Caki2 (cell line): ENCODE data around the gene ISM1. TPM values are rescaled to one million over a fixed set of nuclear protein-coding genes. Genes with fewer than 3 reads are reported as not detected.

Experiments used
- DNase-seq: peaks from one replicate; pipeline ENCODE4 v3.0.0-alpha.2; 2015; ENCODE audit warnings: low read depth
- in situ Hi-C: cut with HindIII; loops from 2 replicates; pipeline ENCODE4 v1.10.0; 2016; ENCODE audit warnings: low sequenced_read_pairs, low pct_unique_long_range_greater_than_20kb, mixed read lengths
- total RNA-seq: library from RNA; depleted of rRNA; stranded (reverse); fragments of >200 nt; shearing (Covaris generic); gene quantifications from 2 replicates; pipeline ENCODE4 v1.2.3, GENCODE V29; 2014; ENCODE audit warnings: low replicate concordance

Gene ISM1
- total RNA-seq, 1 experiment from 2014 or later = 7.7 TPM

DNA sequence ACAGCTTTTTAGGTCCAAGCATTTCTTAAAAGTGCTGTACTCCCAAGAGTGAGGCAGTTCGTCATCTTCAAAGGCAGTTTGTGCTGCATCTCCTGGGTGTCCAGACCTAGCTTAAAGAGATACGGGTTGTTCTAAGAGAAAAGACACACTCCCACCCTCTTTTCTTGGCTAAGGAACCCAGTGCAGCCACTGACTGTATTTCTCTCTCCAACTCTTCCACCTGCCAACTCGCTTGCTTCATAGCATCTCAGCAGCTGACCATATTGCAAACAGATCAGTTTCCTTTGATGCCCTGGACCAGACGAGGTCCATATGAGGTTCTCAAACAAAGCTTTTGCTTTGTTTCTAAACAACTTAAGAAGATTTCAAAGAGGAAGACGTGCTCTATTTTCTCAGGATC, 101.1 kb downstream of the ISM1 start:
- in situ Hi-C loops = no loop called here
- DNase-seq = no peak

DNA sequence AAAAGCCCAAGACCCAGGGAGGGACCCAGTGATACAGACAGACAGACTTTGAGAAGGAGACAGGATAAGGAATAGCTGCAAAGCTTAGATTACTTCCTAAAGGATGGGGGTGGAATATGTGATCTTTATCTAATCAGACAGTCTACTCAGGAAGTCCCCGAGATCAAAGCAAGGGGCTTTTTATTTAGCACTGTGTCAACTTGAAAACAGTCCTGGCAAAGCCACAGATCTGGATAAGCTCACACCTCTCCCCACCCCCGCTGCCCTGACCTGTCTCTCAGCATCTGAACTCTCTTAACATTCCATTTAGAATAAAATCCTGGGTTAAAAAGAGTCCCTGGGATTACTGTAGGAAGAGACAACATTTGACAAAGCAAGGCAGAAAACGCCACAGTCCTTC, 101.5 kb downstream of the ISM1 start:
- DNase-seq = no peak
- in situ Hi-C loops = no loop called here

GRCh38 chr20:13325033-13325432, 104.0 kb downstream of the ISM1 start:
- in situ Hi-C loops = no loop called here
- DNase-seq = peak; percentile 55

GRCh38 chr20:13325796-13326340, 104.8 kb downstream of the ISM1 start:
- in situ Hi-C loops = no loop called here
- no peak for DNase-seq

GRCh38 chr20:13331536-13331935, 110.5 kb downstream of the ISM1 start:
- in situ Hi-C loops = no loop called here
- peak; percentile 86 for DNase-seq

DNA sequence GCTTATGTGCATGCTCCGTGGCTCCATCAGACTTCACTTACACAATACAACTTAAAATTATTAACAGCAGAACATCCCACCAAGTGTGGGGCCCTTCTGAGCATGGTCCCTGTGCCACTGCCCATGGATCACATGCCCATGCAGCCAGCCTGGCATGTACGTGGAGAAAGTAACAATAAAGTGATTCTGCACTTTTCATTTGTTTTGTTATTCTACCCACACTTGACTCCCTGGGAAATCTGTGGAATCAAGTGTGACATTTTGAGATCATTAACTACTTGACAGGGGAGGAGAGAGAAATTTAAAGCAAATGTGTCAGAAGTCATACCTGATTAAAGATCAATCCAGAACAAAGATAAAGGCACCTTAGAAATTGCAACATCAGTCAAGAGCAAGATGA, 112.0 kb downstream of the ISM1 start:
- peak; percentile 95 for DNase-seq
- in situ Hi-C loops = no loop called here

GRCh38 chr20:13333793-13334192, 112.7 kb downstream of the ISM1 start:
- in situ Hi-C loops = no loop called here
- DNase-seq = peak; percentile 78

GRCh38 chr20:13336308-13337089, 115.4 kb downstream of the ISM1 start:
- DNase-seq = peak; percentile 97
- in situ Hi-C loops = no loop called here

GRCh38 chr20:13337090-13337784, 116.2 kb downstream of the ISM1 start:
- in situ Hi-C loops = no loop called here
- DNase-seq = peak; percentile 27

GRCh38 chr20:13338097-13338661, 117.1 kb downstream of the ISM1 start:
- DNase-seq = no peak
- in situ Hi-C loops = no loop called here

DNA sequence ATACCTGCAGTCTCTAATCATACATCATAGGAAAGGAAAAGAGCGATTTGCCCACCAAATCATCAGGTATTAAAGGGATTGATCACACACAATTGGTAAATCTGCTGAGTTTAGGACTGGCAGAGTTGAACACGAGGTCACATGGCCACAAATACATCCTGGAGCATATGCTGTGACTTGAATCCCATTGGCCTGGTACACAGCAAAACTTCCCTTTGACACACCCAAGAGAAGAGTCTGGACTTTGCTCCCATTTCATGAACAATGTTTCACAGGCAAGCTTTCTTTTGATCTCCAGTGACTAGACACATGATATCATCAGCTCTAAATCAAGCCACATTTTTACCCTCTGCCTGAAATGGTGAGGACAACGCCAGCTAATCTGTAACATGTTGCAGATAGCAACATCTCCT, 117.9 kb downstream of the ISM1 start:
- DNase-seq = peak; percentile 61
- in situ Hi-C loops = no loop called here

DNA sequence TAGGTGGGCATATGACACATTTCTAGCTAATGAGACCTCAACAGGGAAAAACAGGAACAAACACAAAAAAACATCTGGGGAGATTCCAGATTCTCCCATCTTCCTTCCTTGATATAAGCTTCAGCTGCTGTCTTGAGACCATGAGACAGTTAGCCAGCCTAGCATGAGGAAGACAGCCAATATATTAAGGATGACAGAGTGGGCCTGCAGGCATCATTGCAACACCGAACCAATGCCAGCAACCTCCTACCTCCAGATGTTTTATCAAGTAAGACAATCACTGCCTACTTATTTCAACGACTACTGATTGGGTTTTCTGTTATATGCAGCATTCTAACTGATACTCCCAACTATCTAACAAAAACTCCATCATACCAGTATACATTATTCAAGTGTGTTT, 119.0 kb downstream of the ISM1 start:
- in situ Hi-C loops = no loop called here
- no peak for DNase-seq

GRCh38 chr20:13341737-13342393, 120.8 kb downstream of the ISM1 start:
- DNase-seq = no peak
- in situ Hi-C loops = no loop called here

DNA sequence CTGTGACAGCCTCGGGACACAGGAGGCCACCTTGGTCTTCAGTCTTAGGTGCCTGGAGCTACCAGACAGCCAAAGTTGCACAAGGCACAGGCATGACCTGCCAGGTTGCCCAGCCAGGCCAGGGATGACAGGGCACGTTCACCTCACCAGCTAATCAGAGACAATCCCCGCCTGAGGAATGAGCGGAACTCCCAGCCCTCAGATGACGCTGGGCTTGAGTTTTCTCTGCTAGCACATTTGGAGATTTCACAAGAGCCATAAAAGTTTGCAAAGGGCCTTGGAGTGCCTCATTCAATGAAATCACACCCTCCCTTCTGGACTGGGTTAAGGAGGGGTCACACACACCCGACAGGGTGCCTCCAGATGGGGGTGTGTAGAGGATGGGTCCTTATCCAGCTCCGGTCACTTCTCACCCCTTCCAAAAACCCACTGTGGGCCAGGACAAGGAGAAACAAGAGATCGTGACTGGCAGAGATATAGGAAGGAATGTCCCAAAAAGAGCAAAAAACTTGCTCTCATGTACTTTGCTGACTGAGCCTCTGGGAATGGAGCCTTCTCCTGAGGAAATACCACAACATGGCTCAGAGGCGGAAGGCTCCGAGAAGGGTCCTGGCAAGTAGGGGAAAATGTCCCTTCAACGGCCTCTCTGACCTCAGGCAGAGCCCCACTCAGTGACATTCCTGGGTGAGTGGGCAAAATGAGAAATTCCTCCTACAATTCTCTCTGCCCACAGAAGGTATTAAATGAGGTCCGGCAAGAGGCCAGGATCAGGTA, 121.6 kb downstream of the ISM1 start:
- DNase-seq = no peak
- in situ Hi-C loops = no loop called here

DNA sequence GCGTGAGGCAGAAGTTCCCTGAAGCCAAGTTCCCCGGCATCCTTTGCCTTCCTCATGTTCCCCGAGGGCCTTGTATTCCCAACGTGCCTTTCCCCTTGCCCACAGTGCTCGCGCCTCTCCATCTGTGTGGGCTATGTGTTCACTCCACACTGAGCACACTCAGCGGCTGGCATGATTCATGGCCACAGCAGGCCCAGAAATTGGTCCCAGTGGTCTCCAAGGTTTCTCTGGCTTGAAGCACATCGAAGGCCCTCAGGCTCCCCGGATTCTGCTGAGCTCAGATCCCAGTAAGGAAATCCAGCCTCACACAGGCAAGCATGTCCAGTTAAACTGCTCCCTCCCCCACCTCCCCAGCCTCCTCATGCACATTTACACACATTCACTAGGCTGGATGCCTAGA, 123.6 kb downstream of the ISM1 start:
- DNase-seq = no peak

DNA sequence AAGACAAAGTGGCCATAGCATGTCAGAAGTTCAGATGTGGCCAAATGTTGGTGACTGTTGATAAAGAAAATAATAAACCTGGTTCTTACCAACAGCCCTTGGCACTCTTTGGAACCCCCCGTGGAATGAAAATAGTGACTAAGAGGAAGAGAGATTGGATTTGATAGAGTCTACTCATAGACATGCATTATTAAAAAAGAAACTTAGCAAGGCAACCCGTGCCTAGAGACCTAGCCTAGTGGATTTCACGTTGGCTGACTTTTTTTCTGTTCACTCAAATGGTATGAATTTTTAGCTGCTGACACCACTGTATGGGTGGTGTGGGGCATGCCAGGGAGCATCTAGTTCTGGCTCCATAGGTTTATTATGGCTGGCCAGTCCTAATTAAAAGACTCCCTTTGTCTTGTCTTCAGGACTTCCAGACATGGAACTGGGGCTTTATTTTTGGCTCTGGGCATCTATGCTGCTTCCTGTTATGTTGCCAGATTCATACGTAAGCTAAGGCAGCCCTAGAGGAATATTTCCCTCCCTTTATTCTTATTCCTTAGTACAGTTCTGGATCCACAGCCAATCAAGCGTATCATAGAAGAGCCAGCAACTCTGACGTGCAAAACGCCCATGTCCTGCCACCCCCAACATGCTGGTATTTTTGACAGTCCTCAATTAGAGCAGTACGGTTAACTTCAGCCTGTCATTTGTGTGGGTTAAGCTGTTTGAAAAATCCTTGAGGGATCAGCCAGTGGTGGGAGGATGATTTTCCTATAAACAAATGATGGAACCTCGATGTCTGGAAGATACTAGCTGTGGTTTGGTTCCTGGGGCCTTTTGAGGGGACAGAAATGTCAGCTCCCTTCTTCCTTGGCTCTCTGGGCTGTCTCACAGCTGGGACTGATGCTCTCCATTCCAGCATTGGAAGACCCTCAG, 127.5 kb downstream of the ISM1 start:
- no peak for DNase-seq
- in situ Hi-C loops = no loop called here

More for the DNA sequence above, 123.6 kb downstream of the ISM1 start:
- in situ Hi-C loops = no loop called here

GRCh38 chr20:13349235-13349604, 128.1 kb downstream of the ISM1 start:
- in situ Hi-C loops = no loop called here
- DNase-seq = no peak
